ENCODE data around the gene KDM4C. TPM values are rescaled to one million over a fixed set of nuclear protein-coding genes. Genes with fewer than 3 reads are reported as not detected.

The KDM4C gene
- total RNA-seq, 1 experiment from 2014 or later, result 16.8 TPM

- intact Hi-C loops (cut with micrococcal nuclease), result no loop called here
- no peaks in the 10 kb centered on the region for H3K4me1 ChIP-seq (ENCODE audit: control insufficient read depth in 1 of 2, insufficient read depth in 2 of 2, low read length in 2 of 2)
- no TSS peak for BruUV-seq (replicated peaks)
- DNase-seq (ENCODE audit: low read depth, low spot score) (no peak), ATAC-seq (no peak)
- no peak overlapping the region for H3K4me3 ChIP-seq (replicated peaks in 1 of 2; ENCODE audit: low read depth in 1 of 2, low read length in 2 of 2)
- POLR2A ChIA-PET, result no interaction called here
- no peak overlapping the region for H3K9ac ChIP-seq (ENCODE audit: low read length)
- H4K20me1 ChIP-seq (ENCODE audit: insufficient read depth), result no peaks in the 10 kb centered on the region; the same call in 1 of the 2 replicates
- H3K9me3 ChIP-seq (ENCODE audit: control insufficient read depth in 1 of 2, insufficient read depth in 1 of 2, low read depth in 1 of 2, low read length in 2 of 2), result no peaks in the 10 kb centered on the region
- H3K4me2 ChIP-seq (ENCODE audit: low read length), result no peak overlapping the region
- TF ChIP-seq ZFX (IDR thresholded peaks at IDR 0.05) (no peak), SIN3A (IDR thresholded peaks at IDR 0.05; ENCODE audit: low read depth) (no peak), CEBPB (IDR thresholded peaks at IDR 0.05; ENCODE audit: low read depth) (no peak), POLR2A (IDR thresholded peaks at IDR 0.05; ENCODE audit: borderline replicate concordance, extremely low read depth, insufficient read depth, insufficient read length) (no peak), EZH2 (IDR thresholded peaks at IDR 0.05) (no peak)
- RAD21 ChIA-PET (ENCODE audit: low non-redundant PET in 1 of 2, low total read pairs in 2 of 2, uncharacterized antibody in 2 of 2, unreplicated experiment in 2 of 2), result no interaction called here
- no peak overlapping the region for H2AFZ ChIP-seq (ENCODE audit: low read depth, low read length, poor library complexity, severe bottlenecking)
- CTCF ChIA-PET, result no interaction called here
- H3K9me2 ChIP-seq (ENCODE audit: insufficient read depth), result no peaks in the 10 kb centered on the region
- H3K36me3 ChIP-seq (ENCODE audit: control insufficient read depth in 1 of 2, insufficient read depth in 2 of 2, low read length in 2 of 2), result no peaks in the 10 kb centered on the region
- no peaks in the 10 kb centered on the region for H3K79me2 ChIP-seq (ENCODE audit: insufficient read depth, low read length)
- no peak overlapping the region for H3K27ac ChIP-seq (ENCODE audit: low read depth, low read length)
- no peaks in the 10 kb centered on the region for H3K27me3 ChIP-seq (ENCODE audit: insufficient read depth, low read length)
Measured at GRCh38 chr9:6887051-6887450, 129.3 kb downstream of the KDM4C start.

- no peaks in the 10 kb centered on the region for H3K27me3 ChIP-seq (ENCODE audit: insufficient read depth, low read length)
- no peak overlapping the region for H3K9ac ChIP-seq (ENCODE audit: low read length)
- H3K4me1 ChIP-seq (ENCODE audit: control insufficient read depth in 1 of 2, insufficient read depth in 2 of 2, low read length in 2 of 2), result no peaks in the 10 kb centered on the region
- no peak overlapping the region for H3K4me2 ChIP-seq (ENCODE audit: low read length)
- BruUV-seq (replicated peaks), result no TSS peak
- POLR2A ChIA-PET, result no interaction called here
- CTCF ChIA-PET, result no interaction called here
- ATAC-seq (no peak), DNase-seq (ENCODE audit: low read depth, low spot score) (no peak)
- H4K20me1 ChIP-seq (ENCODE audit: insufficient read depth), result no peaks in the 10 kb centered on the region; the same call in 1 of the 2 replicates
- intact Hi-C loops (cut with micrococcal nuclease), result no loop called here
- H3K9me2 ChIP-seq (ENCODE audit: insufficient read depth), result no peaks in the 10 kb centered on the region
- no peaks in the 10 kb centered on the region; a peak in 1 of 4 replicates for H3K36me3 ChIP-seq (ENCODE audit: control insufficient read depth in 1 of 2, insufficient read depth in 2 of 2, low read length in 2 of 2)
- H2AFZ ChIP-seq (ENCODE audit: low read depth, low read length, poor library complexity, severe bottlenecking), result no peak overlapping the region
- H3K79me2 ChIP-seq (ENCODE audit: insufficient read depth, low read length), result no peaks in the 10 kb centered on the region; the same call in 1 of the 2 replicates
- H3K4me3 ChIP-seq (replicated peaks in 1 of 2; ENCODE audit: low read depth in 1 of 2, low read length in 2 of 2), result no peak overlapping the region
- no peak overlapping the region for H3K27ac ChIP-seq (ENCODE audit: low read depth, low read length)
- RAD21 ChIA-PET (ENCODE audit: low non-redundant PET in 1 of 2, low total read pairs in 2 of 2, uncharacterized antibody in 2 of 2, unreplicated experiment in 2 of 2), result no interaction called here
- no peaks in the 10 kb centered on the region for H3K9me3 ChIP-seq (ENCODE audit: control insufficient read depth in 1 of 2, insufficient read depth in 1 of 2, low read depth in 1 of 2, low read length in 2 of 2)
- TF ChIP-seq FOSL1 (IDR thresholded peaks at IDR 0.05; ENCODE audit: low read depth) (no peak), ZNF274 (IDR thresholded peaks at IDR 0.05; ENCODE audit: low read depth, low read length) (no peak), SRF (IDR thresholded peaks at IDR 0.05; ENCODE audit: low read depth) (no peak), CTCF (IDR thresholded peaks at IDR 0.05 in 2 of 3, conservative IDR thresholded peaks at IDR 0.05 in 1 of 3; ENCODE audit: borderline replicate concordance in 1 of 3, insufficient read depth in 1 of 3, low read depth in 2 of 3, low read length in 2 of 3) (no peak), EZH2 (IDR thresholded peaks at IDR 0.05) (no peak), POLR2A (IDR thresholded peaks at IDR 0.05; ENCODE audit: borderline replicate concordance, extremely low read depth, insufficient read depth, insufficient read length) (no peak), EGR1 (IDR thresholded peaks at IDR 0.05; ENCODE audit: low read depth) (no peak), SIN3A (IDR thresholded peaks at IDR 0.05; ENCODE audit: low read depth) (no peak), ZFX (IDR thresholded peaks at IDR 0.05) (no peak), POLR2AphosphoS5 (IDR thresholded peaks at IDR 0.05; ENCODE audit: low read depth, low read length) (no peak), REST (IDR thresholded peaks at IDR 0.05; ENCODE audit: low read depth) (no peak), JUND (IDR thresholded peaks at IDR 0.05) (no peak), TCF7L2 (IDR thresholded peaks at IDR 0.05; ENCODE audit: borderline replicate concordance, extremely low read depth, insufficient read depth, insufficient read length) (no peak), ELF1 (IDR thresholded peaks at IDR 0.05; ENCODE audit: borderline replicate concordance, low read depth) (no peak)
Measured at GRCh38 chr9:6889868-6890267, 132.1 kb downstream of the KDM4C start.
